Measurements from ENCODE around the gene CFL2.

GRCh38 chr14:34671716-34672115 lies 42.7 kb downstream of the CFL2 start:
- TF ChIP-seq, protein P1, sequence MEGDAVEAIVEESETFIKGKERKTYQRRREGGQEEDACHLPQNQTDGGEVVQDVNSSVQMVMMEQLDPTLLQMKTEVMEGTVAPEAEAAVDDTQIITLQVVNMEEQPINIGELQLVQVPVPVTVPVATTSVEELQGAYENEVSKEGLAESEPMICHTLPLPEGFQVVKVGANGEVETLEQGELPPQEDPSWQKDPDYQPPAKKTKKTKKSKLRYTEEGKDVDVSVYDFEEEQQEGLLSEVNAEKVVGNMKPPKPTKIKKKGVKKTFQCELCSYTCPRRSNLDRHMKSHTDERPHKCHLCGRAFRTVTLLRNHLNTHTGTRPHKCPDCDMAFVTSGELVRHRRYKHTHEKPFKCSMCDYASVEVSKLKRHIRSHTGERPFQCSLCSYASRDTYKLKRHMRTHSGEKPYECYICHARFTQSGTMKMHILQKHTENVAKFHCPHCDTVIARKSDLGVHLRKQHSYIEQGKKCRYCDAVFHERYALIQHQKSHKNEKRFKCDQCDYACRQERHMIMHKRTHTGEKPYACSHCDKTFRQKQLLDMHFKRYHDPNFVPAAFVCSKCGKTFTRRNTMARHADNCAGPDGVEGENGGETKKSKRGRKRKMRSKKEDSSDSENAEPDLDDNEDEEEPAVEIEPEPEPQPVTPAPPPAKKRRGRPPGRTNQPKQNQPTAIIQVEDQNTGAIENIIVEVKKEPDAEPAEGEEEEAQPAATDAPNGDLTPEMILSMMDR (IDR thresholded peaks at IDR 0.05; ENCODE audit: low read length): no peak
- TF ChIP-seq EZH2 (IDR thresholded peaks at IDR 0.05; ENCODE audit: borderline replicate concordance, low read length): no peak

All from OCI-LY1 (cell line).